ENCODE measurements around the gene DIPK1B. TPM values are rescaled to one million over a fixed set of nuclear protein-coding genes. Genes with fewer than 3 reads are reported as not detected.
"Not testable (repeated sequence)": the region's sequence is repeated elsewhere in the genome, so short reads cannot be mapped to it uniquely, and the experiment has no call there.

DIPK1B gene
- total RNA-seq, 1 experiment from 2014 or later, result not detected

DNA sequence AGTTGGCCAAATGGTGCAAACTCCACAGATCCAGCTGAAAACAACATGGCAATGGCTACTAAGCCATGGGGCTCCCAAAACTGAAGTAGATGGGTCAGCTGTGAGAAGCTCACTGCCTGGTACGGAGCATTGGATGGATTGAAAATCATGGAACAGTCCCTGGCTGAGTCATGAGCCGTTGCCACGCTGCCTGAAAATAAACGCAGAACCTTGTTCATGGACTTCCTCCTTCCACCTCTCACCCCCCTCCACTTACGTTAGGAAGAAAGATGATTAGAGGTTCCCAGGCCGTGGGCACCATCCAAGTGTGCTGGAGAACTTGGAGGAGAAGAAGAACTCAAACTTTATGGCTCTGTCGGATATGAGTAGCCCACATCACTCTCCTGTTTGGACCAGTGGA, 6.8 kb upstream of the DIPK1B start:
- H3K27me3 ChIP-seq (replicated peaks), result peaks cover 30% of the 10 kb centered on the region
- H3K27ac ChIP-seq, result no peak overlapping the region
- no peak overlapping the region for H3K4me3 ChIP-seq
- no peaks in the 10 kb centered on the region for H3K36me3 ChIP-seq
- no peak for DNase-seq (ENCODE audit: low read depth in 1 of 2, low spot score in 2 of 2)
- H3K4me1 ChIP-seq (replicated peaks), result no peaks in the 10 kb centered on the region
- H3K9me3 ChIP-seq (replicated peaks), result no peaks in the 10 kb centered on the region

GRCh38 chr9:136707011-136707410, 5.4 kb upstream of the DIPK1B start:
- Histone ChIP-seq H3K27me3 (replicated peaks) (peaks cover 26% of the 10 kb centered on the region), H3K4me3 (no peak overlapping the region), H3K9me3 (replicated peaks) (no peaks in the 10 kb centered on the region), H3K36me3 (no peaks in the 10 kb centered on the region), H3K4me1 (replicated peaks) (no peaks in the 10 kb centered on the region), H3K27ac (no peak overlapping the region)
- DNase-seq (ENCODE audit: low read depth in 1 of 2, low spot score in 2 of 2), result no peak

- no peaks in the 10 kb centered on the region for H3K4me1 ChIP-seq (replicated peaks)
Measured at GRCh38 chr9:136707849-136708517, 4.4 kb upstream of the DIPK1B start.

GRCh38 chr9:136709454-136710109, 2.8 kb upstream of the DIPK1B start:
- DNase-seq (ENCODE audit: low read depth in 1 of 2, low spot score in 2 of 2), result no peak
- no peak overlapping the region for H3K4me3 ChIP-seq
- H3K36me3 ChIP-seq, result no peaks in the 10 kb centered on the region
- peaks cover 34% of the 10 kb centered on the region for H3K27me3 ChIP-seq (replicated peaks)
- no peaks in the 10 kb centered on the region for H3K9me3 ChIP-seq (replicated peaks)
- no peaks in the 10 kb centered on the region for H3K4me1 ChIP-seq (replicated peaks)
- H3K27ac ChIP-seq, result no peak overlapping the region

More at GRCh38 chr9:136707849-136708517, 4.4 kb upstream of the DIPK1B start:
- H3K27ac ChIP-seq, result no peak overlapping the region
- peaks cover 31% of the 10 kb centered on the region for H3K27me3 ChIP-seq (replicated peaks)
- no peaks in the 10 kb centered on the region for H3K9me3 ChIP-seq (replicated peaks)
- no peak for DNase-seq (ENCODE audit: low read depth in 1 of 2, low spot score in 2 of 2)
- H3K36me3 ChIP-seq, result no peaks in the 10 kb centered on the region
- H3K4me3 ChIP-seq, result no peak overlapping the region

GRCh38 chr9:136710543-136710942, 1.8 kb upstream of the DIPK1B start:
- H3K4me3 ChIP-seq, result no peak overlapping the region
- no peaks in the 10 kb centered on the region for H3K4me1 ChIP-seq (replicated peaks)
- H3K36me3 ChIP-seq, result no peaks in the 10 kb centered on the region
- no peak overlapping the region for H3K27ac ChIP-seq
- DNase-seq (ENCODE audit: low read depth in 1 of 2, low spot score in 2 of 2), result no peak
- peaks cover 29% of the 10 kb centered on the region for H3K27me3 ChIP-seq (replicated peaks)
- no peaks in the 10 kb centered on the region for H3K9me3 ChIP-seq (replicated peaks)

GRCh38 chr9:136711219-136711648, 1.1 kb upstream of the DIPK1B start:
- H3K9me3 ChIP-seq (replicated peaks); DNase-seq (ENCODE audit: low read depth in 1 of 2, low spot score in 2 of 2); H3K27ac ChIP-seq; H3K4me1 ChIP-seq (replicated peaks); H3K4me3 ChIP-seq; H3K36me3 ChIP-seq: not testable (repeated sequence)
- H3K27me3 ChIP-seq (replicated peaks), result peaks cover 29% of the 10 kb centered on the region

GRCh38 chr9:136712690-136713544, 545 bp downstream of the DIPK1B start:
- no peaks in the 10 kb centered on the region for H3K4me1 ChIP-seq (replicated peaks)
- no peak overlapping the region for H3K4me3 ChIP-seq
- H3K27ac ChIP-seq, result no peak overlapping the region
- peaks cover 21% of the 10 kb centered on the region for H3K27me3 ChIP-seq (replicated peaks)
- H3K36me3 ChIP-seq, result no peaks in the 10 kb centered on the region
- DNase-seq (ENCODE audit: low read depth in 1 of 2, low spot score in 2 of 2), result no peak
- no peaks in the 10 kb centered on the region for H3K9me3 ChIP-seq (replicated peaks)

GRCh38 chr9:136713550-136713949, 1.2 kb downstream of the DIPK1B start:
- no peak for DNase-seq (ENCODE audit: low read depth in 1 of 2, low spot score in 2 of 2)
- H3K27ac ChIP-seq, result no peak overlapping the region
- no peaks in the 10 kb centered on the region for H3K36me3 ChIP-seq
- no peaks in the 10 kb centered on the region for H3K4me1 ChIP-seq (replicated peaks)
- peaks cover 21% of the 10 kb centered on the region for H3K27me3 ChIP-seq (replicated peaks)
- H3K4me3 ChIP-seq, result no peak overlapping the region
- H3K9me3 ChIP-seq (replicated peaks), result no peaks in the 10 kb centered on the region

DNA sequence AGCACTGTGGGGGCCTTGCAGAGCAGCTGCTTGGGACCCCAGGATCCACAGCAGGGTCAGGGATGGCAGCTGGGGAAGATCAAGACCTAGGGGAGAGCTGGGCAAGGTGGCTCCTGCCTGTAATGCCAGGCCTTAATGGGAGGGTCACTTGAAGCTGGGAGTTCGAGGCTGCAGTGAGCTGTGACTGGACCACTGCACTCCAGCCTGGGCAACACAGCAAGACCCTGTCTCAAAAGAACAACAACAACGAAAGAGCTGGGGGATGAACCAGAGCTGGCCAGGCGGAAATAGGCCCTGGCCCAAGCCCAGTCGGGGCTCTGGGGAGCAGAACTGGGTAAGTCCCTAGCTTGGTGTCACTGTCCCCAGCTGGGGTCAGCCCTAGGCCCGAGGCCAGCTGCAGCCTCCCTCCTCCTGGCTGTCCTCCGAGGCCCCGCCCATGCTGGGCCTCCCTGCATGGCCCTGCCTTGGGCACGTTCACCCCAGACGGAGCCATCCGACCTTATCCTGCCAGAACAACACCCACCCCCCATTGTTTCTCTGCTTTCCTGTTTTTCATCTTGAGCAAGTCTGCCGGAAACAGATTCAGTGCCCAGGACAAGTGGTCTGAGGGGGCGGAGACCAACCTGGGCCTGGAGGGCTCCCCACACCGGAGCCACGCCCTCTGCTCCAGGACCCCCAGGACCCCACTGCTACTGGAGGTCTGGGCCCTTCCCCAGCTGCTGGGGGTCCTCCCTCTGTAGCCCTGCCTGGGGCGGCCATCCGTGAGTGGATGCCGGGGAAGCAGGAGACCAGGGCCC, 1.9 kb downstream of the DIPK1B start:
- H3K4me3 ChIP-seq, result no peak overlapping the region
- no peaks in the 10 kb centered on the region for H3K9me3 ChIP-seq (replicated peaks)
- H3K36me3 ChIP-seq, result no peaks in the 10 kb centered on the region

DNA sequence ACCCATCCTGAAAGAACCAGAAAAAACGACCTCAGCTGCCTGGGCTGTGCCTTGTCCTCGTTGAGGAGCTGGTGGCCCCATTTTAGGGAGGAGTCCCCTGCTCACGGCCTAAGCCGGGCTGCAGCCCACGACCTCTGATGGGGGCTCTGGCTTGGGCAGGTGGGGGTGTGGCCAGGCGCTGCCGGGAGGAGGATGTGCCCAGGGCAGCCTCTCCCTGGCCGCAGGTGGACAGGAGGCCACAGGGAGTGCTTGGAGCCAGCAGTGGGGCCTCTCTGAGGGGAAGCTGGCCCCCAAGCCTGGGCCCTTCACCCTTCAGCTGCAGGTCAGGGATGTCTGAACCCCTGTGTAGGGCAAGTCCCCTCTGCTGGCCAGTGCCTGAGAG, 2.5 kb downstream of the DIPK1B start:
- Histone ChIP-seq H3K27me3 (replicated peaks) (peaks cover 21% of the 10 kb centered on the region), H3K27ac (no peak overlapping the region), H3K4me3 (no peak overlapping the region), H3K36me3 (no peaks in the 10 kb centered on the region), H3K9me3 (replicated peaks) (no peaks in the 10 kb centered on the region), H3K4me1 (replicated peaks) (no peaks in the 10 kb centered on the region)
- DNase-seq (ENCODE audit: low read depth in 1 of 2, low spot score in 2 of 2), result no peak

More for the DNA sequence above, 1.9 kb downstream of the DIPK1B start:
- DNase-seq (ENCODE audit: low read depth in 1 of 2, low spot score in 2 of 2), result no peak
- H3K27me3 ChIP-seq (replicated peaks), result peaks cover 21% of the 10 kb centered on the region
- H3K4me1 ChIP-seq (replicated peaks), result no peaks in the 10 kb centered on the region
- H3K27ac ChIP-seq, result no peak overlapping the region

DNA sequence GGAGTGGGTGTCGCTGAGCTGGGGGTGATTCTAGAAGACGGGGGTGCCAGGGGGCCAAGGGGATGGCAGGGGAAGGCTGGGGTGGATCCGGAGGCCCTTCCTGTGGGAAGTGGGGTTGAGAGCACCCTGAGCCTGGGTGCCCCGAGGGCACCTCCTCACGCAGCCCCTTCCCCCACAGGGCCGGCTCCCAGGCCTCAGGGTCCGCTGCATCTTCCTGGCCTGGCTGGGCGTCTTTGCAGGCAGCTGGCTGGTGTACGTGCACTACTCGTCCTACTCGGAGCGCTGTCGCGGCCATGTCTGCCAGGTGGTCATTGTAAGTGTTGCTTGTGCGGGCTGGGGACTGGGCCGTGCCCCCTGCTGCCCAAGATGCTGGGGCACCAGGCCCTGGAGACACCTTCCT, 5.0 kb downstream of the DIPK1B start:
- Histone ChIP-seq H3K27me3 (replicated peaks) (peaks cover 13% of the 10 kb centered on the region), H3K4me1 (replicated peaks) (no peaks in the 10 kb centered on the region), H3K9me3 (replicated peaks) (no peaks in the 10 kb centered on the region), H3K4me3 (no peak overlapping the region), H3K27ac (no peak overlapping the region), H3K36me3 (peaks cover 5% of the 10 kb centered on the region)
- DNase-seq (ENCODE audit: low read depth in 1 of 2, low spot score in 2 of 2), result no peak

DNA sequence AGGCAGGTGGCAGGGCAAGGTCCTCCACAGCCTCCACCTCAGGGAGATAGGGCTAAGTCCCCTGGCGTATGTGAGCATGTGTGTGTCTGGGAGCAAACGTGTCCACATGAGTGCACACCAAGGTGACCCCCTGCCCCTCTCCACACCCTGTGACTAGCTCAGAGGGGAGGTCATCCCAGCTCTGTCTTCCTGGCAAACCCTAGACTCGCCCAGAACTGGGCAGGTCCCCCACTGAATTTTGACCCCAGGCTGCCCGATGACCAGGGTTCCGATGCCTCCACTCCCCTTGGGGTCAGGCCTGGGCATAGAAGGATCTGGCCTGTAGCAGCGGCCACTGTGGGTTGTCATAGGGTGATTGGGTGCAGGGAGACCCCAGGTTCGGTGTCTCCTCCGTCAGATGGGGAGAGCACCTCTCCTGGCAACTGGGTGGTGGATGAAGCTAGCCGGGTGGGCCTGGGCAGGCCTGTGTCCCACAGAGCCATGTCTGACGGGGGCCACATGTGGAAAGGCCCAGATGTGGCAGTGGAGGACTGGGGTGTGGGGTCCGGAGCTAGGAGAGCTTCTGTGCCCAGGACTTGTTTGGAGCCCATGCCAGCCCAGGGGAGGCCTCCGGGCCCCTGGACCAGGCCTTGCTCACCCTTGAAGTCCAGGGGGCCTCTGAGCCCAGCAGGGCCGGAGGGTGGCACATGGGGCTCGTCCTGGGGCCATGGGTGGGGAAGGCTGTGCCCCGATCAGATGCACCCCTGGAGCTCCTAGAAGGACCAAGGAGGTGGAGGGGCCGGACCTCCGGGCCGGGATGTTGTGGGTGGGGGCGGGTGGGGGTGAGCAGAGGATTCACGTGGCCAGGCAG, 6.2 kb downstream of the DIPK1B start:
- Histone ChIP-seq H3K27me3 (replicated peaks) (peaks cover 3% of the 10 kb centered on the region), H3K36me3 (peaks cover 16% of the 10 kb centered on the region), H3K4me3 (no peak overlapping the region), H3K27ac (no peak overlapping the region), H3K9me3 (replicated peaks) (no peaks in the 10 kb centered on the region), H3K4me1 (replicated peaks) (no peaks in the 10 kb centered on the region)
- DNase-seq (ENCODE audit: low read depth in 1 of 2, low spot score in 2 of 2), result no peak
